HG02610 (cell line): ENCODE results near the gene NKAIN2.

Experiments used
- ATAC-seq: cut with Tn5 transposase; IDR thresholded peaks from one replicate; pipeline ENCODE4 v1.9.1; 2021; ENCODE audit warnings: mild to moderate bottlenecking, moderate library complexity; ENCODE audit not compliant: unreplicated experiment

Gene NKAIN2

GRCh38 chr6:124783344-124783743 lies 979.7 kb downstream of the NKAIN2 start:
- ATAC-seq = no peak

DNA sequence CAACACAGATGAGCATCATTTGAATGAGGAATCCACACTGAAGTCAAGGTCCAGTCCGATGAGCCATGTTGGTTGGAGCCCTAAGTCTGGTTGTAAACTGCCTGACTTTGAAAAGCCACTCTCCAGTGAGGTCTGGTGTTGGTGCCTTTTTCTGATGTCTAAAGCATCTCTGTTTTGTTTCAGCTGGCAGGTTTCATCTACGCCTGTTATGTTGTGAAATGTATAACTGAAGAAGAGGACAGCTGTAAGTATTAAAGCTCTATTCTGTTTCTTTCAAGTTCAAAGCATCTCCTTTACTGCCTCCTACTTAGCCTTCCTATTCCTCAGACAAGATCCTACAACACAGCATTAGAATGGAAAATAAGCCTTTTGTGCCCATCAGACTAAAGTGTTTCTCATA lies 987.5 kb downstream of the NKAIN2 start:
- no peak for ATAC-seq

GRCh38 chr6:124792386-124792785 lies 988.7 kb downstream of the NKAIN2 start:
- ATAC-seq = no peak

DNA sequence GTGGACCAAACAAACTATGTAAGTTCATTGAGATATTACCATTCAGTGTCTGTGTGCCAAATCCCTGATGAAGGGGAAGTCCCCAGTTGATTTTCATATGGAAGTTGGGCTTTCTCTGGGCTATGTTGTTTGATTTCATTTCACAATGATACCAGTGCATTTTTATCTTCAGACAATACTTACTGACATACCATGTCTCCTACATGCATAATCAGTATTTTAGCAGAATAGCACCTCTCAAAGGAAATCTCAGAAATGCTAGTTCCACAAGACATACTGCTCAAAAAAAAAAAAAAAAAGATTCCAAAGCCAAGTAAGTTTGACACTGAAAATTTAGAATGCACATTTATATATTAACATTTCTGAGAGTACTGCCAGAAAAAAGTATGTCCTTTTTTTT lies 989.7 kb downstream of the NKAIN2 start:
- ATAC-seq = no peak

GRCh38 chr6:124795643-124796463 lies 992.2 kb downstream of the NKAIN2 start:
- ATAC-seq = no peak

DNA sequence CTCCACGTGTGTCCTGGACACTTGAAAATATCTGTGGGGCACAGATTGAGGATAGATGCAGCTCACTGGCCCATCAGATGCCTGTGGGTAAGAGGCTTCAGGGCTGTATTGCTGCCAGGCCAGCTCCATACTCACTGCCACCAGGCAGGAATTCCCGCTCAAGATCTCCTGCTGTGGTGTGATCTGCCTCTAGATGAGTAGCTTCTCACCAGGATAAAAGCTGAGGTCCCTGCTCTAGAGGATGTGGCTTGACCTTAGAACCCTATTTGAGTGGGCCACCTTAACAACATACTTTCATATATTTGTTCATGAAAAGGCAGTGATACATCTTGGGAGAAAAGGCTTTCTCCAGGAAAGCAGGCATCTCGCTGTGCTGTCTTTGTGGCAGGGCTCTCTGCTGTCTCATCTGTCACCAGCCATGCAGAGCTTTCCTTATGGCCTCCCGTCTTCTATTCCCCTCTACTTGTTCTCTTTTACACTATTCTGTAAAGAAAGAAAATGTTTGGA lies 992.9 kb downstream of the NKAIN2 start:
- ATAC-seq = no peak

- ATAC-seq = no peak
Observed at GRCh38 chr6:124797224-124797623, 993.6 kb downstream of the NKAIN2 start.

- ATAC-seq = no peak
Observed at GRCh38 chr6:124798942-124799496, 995.4 kb downstream of the NKAIN2 start.

- ATAC-seq = no peak
Observed at GRCh38 chr6:124799638-124800037, 996.0 kb downstream of the NKAIN2 start.

- no peak for ATAC-seq
Observed at GRCh38 chr6:124800222-124800621, 996.6 kb downstream of the NKAIN2 start.

- ATAC-seq = no peak
Observed at GRCh38 chr6:124812067-124812466, 1008.4 kb downstream of the NKAIN2 start.

DNA sequence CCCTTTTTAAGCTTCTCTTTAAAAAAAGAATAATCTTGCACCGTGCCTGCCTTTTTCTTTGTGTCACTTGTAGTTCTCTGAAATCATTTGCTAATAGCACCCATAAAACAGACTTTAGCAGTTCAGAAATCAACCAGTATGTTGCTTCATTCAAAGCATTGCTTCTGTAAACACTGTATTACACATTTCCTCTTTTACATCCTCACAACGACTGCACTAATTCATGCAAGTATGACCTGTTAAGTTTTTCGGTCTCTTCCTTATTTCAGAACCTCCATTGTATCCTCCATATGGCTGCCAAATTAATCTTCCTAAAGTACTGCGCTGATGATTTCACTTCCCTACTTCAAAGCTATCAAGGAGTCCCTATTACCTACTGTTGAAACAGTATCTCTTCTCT lies 1015.7 kb downstream of the NKAIN2 start:
- no peak for ATAC-seq

DNA sequence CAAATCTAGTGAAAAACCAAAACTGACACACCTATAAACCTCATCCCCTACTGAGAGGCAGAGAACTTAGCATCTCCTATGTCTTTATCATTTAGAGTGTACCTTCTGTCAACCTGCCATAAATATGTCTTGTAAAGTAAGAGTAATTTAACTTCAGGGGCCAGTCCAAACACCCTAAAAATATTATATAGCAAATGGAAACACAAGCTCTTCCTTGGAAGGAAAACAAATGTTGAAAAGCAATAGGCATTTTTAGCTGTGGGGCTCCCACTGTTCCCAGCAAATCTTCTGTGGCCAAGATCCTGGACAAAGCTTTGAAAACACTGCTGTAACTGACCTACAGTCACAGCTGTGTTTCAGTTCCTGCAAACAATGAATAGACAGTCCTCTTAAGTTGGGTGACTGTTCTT lies 1018.5 kb downstream of the NKAIN2 start:
- ATAC-seq = no peak

DNA sequence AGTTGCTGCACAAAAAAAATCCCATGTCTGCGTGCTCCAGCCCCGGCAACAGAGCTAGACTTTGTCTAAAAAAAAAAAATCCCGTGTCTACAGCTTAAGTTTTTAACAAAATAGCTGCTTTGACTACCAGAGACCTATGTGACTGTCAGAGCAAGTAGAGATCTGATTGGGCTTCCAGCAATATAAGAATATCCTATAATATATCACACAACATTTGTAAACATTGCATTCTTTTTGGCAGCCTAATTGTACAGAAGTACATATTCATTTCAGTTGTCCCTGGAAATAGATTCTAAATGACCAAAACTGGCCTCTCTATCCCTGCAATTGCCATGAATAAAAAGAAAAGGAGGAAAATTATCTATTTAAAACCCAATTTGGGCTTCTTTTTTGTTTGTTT lies 1019.1 kb downstream of the NKAIN2 start:
- ATAC-seq = no peak

GRCh38 chr6:124823240-124824111 lies 1019.8 kb downstream of the NKAIN2 start:
- no peak for ATAC-seq

DNA sequence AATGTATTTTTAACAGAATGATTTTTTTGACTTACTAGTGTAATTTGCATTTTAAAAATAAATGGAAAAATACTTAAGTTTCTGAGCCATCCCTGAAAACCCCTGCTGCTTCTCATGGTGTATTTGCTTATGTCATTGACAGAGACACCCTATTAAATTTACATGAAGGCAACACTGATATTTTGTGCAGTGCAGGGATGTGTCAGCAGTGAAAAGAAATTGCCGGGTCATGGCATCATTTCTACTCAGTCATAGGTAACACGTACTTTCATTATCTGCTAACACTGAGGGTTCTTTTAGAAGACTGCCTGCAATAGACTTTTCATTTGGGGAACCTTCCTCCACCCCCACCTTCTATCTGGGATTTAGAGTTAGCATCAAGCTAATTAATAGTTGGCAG lies 1021.9 kb downstream of the NKAIN2 start:
- ATAC-seq = no peak

DNA sequence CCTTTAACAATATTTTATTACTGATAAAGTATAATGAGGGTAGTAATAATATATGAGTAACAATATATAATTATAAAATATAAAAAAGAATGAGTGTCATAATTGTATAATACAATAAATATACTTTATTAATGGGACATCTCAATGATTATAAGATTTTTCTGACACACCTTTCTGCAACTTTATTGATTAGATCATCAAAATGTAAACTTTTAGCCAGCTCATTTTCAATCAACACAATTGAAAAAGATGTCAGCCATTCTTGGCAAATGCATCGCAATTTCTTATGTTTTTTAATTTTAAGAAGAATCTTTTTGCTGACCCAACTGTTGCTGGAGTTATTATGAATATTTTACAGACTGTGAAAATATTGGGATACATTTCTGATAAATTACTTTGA lies 1026.2 kb downstream of the NKAIN2 start:
- ATAC-seq = no peak

DNA sequence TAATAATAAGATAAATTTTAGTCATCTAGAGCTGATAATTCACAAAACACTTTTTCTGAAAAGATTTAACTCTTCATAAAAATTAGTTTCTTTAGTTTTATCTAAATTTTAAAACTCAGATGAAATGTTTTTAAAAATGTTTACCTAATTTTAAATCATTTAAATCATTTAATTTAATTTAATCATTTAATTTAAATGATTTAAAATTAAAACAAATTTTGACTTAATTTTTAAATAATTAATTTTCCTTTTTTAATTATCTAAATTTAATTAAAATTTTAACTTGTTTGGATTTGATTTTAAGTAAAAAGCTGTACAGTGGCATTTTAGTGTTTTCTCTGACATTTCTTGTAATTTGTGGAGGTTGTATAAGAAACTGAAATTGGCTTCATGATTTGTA lies 1026.8 kb downstream of the NKAIN2 start:
- no peak for ATAC-seq

- ATAC-seq = no peak
Observed at GRCh38 chr6:124854338-124854922, 1050.8 kb downstream of the NKAIN2 start.

DNA sequence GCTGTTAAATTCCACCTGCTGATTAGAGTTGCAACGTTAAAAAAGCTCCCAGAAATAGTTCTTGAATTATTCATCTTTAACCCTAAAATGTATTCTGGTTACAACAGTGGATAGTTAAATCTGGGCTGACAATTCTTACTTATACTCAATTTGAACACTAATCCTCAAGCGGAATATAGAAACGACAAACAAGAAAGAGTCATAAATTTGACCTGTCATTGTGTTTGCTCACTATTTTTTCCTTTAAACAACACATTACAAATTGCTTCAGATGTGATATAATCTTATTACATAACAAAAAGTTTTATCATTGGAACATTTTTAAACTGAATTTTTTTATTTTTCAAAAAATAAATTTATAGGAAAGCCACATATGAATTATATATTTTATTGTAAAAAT lies 1054.1 kb downstream of the NKAIN2 start:
- no peak for ATAC-seq

- ATAC-seq = no peak
Observed at GRCh38 chr6:124858564-124858963, 1054.9 kb downstream of the NKAIN2 start.
